Activated CD4-positive, alpha-beta T cell treated with anti-CD3 and anti-CD28 coated beads, Interleukin-2, Interleukin-4, amounts not matched to agents 100 ng/mL and 50 ng/mL, durations not matched to agents 16 hours and 8 hours (primary cell): ENCODE data around the gene TMEM255A.

Experiments used
- DNase-seq: peaks from one replicate; pipeline ENCODE4 v3.0.0-alpha.2; 2020; ENCODE audit warnings: low spot score

TMEM255A gene

DNA sequence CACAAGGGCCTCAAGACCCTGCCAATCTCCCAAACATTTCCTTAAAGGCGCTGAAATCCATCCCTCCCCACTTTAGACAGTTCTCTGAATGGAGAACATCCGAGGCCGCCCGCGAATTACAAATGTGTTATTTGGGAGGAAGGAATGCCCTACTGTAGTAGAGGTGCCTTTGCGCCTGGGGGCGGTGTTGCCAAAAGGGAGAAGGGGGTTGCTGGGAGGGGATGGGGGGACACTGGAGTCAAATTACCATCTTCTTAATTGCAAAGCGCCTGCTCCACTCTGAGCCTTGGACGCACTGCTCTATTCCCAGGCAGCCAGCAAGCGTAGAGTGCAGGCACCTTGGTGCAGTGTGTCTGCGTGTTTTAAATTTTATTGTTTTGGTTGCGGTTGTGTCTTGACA, 2.7 kb downstream of the TMEM255A start:
- DNase-seq = no peak

DNA sequence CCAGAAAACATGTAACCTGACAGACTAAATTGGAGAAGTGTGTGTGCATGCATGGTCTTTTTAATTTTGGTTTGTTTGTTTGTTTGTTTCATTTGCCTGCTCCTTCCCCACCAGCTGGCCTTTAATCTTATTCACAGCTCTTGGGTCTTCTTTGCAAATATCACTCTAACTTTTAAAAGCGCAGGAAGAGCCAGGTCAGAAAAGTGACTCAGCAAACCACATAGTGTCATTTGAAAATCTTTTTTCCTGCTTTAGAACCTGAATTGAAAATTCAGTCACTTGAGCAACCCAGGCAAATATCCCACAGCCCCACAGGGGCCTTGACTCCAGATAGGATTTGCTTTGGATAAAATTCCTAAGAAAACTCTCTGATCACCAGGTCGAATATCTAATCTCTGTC, 4.6 kb downstream of the TMEM255A start:
- DNase-seq = peak; percentile 34

DNA sequence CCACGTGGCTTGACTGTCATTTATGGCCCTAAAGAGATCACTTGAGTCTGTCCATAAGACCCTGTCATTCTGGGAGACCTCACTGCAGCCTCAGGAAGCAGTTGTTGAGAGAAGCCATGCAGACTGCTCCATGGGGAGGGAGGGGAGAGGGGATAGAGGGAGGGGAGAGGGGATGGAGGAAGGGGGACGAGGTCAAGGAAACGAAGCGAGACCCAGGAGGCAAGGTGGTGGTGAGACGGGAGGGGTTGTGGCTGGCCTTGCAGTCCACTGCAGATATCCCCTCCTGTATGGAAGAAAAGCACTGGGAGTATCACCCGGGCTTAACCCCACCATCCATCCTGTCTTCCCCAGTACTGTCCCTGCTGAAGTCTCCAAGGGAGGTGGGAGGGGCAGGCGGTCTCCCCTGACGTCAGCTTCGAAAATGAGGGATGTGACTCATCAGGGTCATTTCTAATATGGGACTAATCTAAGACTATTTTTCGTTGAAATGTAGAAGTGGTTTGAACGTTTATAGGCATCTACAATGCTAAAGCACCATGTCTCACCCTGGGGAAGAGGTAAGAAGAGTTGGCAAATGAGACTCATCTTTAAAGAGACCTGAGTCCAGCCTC, 5.6 kb downstream of the TMEM255A start:
- no peak for DNase-seq

DNA sequence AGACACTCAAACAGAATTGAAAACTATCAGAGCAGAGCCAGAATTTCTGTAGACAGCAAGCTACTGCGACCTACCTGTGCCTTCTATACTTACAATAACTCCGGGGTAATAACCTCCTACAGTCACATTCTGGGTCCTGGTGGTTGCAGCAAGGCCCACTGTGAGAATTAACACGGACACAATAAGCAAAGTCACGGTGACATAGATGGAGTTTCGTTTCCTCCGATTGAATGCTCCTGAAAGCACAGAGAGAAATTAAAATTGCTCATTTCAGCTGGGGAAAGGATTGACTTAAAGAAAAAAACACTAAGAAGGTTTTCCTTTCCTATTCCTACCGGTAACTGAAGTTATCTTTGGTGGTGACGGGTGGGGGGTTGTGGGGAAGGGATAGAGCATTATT, 7.0 kb downstream of the TMEM255A start:
- no peak for DNase-seq

DNA sequence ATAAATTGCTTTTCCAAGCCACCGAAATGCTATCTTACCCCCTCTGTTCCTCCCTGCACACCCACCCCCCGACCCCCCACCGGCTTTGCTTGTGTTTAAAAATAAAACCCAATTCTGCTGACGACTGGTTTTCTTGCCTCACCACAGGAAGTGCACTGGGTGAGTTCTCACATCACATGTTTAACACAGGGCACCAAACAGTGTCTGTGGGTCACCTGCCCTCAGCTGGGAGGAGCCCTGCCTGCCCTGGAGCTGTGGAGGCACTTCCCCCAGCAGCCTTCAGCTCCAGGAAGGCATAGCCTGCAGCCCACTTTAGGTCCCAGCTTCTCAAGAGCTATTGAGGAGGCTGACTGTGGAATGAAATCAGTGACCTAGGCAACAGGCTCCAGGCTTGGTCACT, 8.8 kb downstream of the TMEM255A start:
- peak; percentile 49 for DNase-seq

DNA sequence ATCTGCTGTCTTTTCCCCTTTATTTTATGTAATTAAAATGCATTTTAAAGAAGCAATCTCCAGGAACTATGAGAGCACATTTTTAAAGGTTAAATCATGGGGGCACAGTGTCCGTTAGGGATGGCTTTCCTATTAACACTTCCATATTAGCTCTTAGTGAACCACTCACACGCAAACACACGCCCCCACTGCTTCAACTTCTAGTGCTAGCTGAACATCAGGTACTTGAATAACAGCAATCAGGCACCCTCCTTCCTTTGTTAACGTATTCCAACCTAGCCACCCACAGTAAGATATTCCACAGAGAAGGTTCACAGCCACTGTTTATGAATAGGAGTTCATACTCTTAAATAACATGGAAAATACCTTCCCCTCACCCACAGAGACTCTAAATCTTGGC, 9.3 kb downstream of the TMEM255A start:
- DNase-seq = no peak

DNA sequence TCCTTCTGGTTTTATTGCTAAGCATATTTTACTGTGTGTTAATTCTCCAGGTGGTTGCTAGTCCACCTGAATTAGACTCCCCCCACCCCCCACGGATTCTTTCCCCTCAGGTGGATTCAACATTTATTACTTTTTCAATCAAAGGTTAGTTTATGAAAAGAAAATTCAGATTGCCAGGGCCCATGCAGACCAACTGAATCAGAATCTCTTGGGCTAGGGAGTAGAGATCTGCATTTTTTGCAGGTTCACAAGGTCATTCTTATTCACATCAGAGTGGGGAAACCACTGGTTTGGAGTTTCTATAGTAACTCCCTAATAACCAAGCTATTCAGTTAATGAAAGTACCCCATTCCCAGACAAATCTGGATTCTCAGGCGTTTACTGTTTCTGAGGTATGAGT, 9.8 kb downstream of the TMEM255A start:
- DNase-seq = no peak

DNA sequence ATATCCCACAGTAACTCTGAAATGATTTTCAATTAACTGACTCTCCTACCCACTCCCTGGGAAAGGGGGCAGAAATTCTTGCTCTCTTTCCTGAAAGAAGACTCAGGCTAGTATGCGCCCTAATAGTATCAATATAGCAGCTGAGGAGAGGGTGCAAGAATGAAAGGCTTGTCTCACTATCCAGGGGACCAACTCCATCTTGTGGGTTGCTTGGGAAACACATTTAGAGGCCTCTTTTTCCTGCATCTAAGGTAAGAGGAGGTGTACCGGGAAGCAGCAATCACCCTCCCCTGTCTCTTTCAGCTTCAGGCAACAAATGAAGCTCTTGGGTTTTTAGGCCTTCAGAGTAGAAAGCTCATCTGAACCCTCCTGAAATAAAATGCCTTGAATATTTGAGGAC, 11.3 kb downstream of the TMEM255A start:
- no peak for DNase-seq

DNA sequence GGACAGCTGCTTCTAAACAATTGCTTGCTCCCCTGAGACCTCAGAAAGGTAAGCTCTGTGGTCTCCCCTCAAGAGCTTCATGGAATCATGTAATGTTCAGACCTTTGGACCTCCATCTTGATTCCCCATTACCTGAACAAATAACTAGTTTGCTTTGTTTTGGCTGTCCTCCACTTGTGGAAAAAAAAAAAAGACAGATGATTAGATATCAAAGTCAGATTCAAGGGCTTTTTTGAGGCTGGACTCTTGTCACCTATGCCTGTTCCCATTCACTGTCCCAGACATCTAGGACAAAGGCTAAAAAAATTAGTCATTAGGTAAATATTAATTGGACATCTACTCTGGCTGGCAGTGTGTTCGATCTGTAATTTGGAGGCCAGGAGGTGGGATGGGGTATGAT, 13.3 kb downstream of the TMEM255A start:
- no peak for DNase-seq

DNA sequence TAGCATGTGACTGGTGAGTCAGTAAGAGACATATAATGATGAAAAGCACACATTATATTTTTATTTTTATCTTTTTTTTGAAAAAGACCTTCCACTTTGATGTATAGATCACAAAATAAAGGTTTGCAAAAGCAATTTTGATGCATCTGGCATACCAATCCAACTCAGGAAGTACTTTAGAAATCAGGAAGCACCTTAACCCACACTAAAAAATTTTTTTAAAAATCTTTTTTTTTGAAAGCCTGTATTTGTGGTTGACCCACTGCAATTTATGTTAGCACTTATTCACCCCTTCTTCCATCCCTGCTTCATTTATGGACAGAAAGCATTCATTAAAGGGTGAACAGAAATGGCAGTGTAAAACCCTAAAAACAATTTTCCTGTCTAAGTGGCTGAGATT, 16.6 kb downstream of the TMEM255A start:
- no peak for DNase-seq

DNA sequence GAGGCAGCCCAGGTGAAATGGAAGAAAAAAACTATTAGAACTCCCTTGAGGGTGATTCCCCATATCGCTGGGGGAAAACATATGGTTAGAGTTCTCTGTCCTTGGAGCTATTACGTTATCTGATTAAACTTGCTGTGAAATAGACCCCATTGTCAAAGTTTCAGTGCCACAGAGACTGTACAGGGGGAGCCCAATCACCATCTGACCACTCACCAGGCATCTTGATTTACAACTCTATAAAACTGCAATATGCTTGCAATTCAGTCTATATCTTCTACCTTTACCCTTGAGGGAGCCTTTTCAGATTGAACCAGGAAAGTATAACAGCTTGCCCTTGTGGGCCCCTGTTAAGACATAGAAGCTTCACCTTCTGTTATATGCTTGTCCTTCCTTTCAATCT, 18.2 kb downstream of the TMEM255A start:
- no peak for DNase-seq

DNA sequence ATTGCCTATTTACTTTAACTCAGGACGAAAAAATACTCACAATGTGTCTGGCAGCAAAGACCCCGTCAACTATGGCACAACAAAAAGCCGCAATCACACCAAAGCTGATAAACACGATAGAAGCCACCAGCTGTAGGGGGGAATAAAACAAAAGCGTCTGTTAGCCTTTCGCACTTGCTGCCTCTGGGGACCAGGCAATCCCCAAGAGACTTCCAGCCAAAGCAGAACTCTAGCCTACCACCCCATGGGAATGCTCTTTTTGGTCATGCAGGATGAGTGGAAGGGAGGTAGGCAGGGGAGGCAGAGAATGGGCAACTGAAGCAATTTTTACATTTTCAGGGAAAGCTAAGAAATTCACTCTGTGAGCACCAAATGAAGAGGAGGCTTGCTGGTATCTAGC, 20.1 kb downstream of the TMEM255A start:
- DNase-seq = no peak

DNA sequence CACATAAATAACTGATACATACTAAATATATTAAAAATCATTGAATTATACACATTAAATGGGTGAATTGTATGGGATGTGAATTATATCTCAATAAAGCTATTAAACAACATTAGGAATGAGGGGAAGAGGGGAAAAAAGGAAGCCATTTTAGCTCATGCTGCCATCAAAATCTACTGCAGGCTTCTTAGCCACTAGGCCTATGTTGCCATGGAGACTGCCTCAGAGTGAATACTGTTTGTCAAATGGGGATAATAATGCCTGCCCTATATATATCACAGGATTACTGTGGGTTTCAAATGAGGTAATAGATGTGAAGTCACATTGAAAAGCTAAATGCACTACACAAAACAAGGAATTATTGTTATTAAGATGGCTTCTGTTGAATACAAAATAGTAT, 21.2 kb downstream of the TMEM255A start:
- DNase-seq = no peak

DNA sequence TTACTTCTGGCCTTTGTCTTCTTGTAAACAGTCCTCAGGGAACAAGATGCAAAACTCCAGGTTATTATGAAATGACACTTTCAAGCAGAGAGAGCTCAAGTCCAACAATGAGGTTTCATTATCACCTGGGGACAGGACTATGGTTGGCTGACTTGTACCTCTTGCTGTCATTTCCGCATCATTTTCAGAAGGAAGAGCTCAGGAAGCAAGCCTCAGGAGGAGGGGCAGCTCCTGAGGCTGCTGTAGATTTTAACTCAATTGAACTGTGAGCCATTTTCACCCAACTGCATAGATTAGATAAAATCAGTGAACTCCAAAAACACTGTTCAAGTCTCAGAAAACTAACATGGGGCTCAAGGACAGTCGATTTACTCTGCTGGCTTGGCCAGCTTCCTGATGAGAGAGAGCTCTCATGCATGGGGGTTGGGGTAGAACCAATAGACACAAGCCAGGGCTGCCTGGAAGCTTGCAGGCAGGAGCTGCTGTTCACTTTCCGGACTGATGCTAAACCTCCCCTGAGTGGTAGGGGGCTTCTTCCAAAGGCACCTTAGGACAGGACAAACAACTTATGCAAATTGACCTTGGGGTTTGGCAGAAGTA, 23.6 kb downstream of the TMEM255A start:
- no peak for DNase-seq

DNA sequence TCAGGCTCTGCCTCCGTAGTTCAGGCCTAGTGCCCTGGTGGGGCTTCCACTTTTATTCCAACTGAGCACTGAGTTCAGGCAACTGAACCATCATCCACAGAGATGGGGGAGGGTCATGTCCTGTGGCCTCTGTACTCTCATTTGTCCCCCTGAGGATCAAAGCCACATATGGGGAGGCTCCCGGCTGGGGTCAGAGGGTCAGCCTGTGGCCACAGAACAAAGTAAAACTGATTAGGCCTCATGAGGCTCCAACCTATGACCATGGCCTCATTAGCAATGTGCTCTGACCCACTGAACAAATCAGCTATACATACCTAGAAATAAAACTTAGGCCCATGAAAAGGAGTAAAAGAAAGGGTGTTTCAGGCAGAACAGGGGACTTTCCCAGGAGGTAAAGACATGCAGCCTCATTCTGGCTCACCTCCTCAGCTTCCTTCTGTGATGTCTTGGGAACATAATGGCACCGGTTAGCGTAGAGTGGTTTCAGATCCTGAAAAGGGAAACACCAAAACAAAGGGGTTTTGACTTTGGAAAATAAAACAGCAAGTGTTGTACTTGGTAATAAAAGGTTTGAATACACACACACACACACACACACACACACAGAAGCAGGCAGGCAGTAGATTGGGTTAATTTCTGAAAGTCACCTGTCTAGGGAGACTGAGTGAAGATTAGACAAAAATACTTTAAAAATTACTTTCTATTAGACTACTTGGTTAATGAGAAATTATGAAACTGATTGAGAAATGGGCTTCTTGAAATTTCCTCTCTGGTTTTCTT, 24.3 kb downstream of the TMEM255A start:
- DNase-seq = no peak

DNA sequence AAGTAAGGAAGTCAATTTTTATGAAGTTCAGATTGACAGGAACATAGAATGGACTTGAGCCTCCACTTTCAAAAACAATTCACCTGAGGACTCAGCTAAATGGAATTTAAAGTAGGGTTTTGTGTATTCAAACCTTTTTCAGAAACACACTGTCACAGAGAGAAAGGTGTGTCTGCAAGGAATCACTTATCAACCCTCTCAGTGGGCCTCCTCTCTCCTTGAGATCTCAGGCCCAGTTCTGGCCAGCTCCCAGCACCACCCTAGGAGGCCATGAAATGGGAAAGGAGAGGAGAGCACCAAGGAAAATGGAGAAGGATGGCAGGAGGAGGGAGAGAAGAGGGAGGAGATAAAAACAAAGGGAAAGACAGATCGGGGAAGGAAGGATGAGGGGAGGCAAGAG, 28.6 kb downstream of the TMEM255A start:
- no peak for DNase-seq

DNA sequence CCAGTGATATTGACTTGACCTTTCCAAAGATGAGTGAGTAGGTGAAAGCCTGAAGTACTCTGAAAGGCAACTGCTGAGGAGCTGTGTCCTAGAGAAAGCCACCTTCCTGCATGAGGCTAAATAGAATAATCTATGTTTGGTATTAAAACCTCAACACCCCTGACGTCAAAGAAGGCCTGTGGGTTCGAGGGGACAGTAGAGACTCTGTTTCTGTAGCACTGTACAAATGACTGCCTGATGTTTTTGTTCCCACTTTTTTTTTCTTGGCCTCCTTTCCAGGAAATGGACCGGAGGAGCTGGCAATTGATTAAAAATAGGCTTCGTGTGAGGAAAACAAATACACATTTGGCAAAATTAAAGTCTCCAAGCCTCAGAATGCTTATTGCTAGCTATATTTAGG, 29.5 kb downstream of the TMEM255A start:
- no peak for DNase-seq

DNA sequence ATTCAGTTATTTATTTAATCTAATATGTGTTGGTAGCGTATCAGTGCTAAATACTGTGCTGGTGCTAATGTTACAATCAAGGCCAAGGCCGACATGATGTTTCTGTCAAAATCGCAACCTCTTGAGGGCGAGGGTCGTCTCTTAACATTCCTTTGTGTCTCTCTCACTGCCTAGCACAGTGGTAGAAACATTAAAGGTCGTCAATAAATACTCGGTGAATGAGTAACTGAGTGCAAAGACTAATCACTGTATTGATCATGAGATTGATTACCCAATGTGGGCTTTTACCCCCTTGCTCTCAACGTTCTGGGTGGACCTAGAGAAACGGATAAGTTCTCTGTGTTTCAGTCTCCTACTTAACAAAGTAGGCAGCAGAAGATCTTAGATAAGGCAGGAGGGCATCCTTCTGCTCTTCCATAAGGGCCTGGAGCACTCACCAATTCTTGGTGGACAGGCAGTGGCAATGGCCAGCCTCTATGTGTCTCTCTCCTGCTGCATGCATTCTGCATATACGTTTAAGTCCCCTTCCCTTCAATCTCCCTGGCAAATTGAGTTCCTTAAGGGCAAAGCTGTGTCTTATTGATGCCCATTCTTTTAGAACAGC, 30.1 kb downstream of the TMEM255A start:
- no peak for DNase-seq

DNA sequence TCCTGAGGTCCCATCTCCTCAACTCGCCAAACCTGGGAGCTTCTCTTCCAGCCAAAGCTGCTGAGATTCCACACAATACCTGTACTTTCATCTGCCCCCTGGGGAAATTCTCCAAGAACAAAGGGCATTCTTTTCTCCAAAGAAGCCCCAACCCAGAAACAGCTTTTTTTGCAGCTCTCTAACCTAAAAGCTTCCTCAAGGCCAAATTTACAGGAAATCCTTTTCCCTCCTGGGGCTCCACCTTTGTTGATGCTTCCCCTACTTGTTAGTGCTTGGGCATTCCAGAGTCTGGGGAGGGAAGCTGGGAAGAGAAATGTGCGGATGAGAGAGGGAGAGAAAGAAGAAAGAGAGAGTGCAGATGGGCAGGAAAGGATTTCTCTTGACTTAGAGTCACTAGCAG, 36.3 kb downstream of the TMEM255A start:
- DNase-seq = no peak

DNA sequence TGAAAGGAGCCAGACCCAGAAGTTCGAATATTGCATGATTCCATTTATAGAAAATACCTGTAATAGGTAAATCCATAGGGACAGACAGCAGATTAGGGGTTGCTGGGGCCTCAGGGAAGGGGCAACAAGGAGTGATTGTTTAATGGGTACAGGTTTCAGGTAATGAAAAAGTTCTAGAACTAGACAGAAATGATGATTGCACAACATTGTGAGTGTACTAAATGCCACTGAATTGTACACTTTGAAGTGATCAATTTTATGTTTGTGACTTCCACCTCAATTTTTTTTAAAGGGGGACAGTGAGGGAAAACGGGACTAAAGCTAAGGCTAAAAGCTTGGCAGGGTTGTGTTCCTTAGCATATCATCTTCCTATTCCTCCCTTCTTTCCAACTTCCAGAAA, 37.1 kb downstream of the TMEM255A start:
- DNase-seq = no peak

DNA sequence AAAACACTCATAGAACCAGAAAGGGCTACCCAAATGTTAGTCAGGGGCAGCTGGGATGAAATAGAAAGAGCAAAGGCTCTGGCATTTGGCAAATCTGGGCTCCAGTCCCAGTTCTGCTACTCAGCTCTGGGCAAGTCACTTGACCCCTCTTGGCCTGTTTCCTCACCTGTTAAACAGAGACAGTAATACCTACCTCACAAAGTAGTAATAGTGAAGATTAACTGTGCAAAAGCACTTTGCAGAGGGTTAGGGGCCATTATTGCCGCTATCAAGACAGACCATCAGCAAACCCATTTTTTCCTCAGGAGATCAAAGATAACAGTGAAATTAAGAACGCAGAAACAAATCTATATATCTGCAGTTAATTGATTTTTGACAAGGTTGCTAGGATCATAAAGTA, 40.0 kb downstream of the TMEM255A start:
- DNase-seq = no peak

DNA sequence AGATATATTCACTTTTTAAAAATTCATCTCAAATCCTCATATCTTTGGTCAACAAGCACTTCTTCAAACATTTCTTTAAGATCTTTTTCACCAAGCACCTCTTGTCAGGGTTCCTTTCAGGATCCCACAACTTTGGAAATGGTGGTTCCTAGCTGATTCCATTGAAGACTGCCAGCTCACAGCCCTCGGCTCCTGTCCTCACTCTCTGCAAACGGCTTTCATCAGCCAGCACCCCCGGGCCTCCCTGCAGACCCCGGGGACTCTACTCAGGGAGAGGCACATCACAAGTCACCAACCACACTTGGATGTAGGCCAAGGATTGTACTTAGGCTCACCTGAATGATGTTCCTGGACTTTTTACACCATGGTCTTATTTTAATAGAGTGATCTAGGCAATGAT, 40.7 kb downstream of the TMEM255A start:
- no peak for DNase-seq

DNA sequence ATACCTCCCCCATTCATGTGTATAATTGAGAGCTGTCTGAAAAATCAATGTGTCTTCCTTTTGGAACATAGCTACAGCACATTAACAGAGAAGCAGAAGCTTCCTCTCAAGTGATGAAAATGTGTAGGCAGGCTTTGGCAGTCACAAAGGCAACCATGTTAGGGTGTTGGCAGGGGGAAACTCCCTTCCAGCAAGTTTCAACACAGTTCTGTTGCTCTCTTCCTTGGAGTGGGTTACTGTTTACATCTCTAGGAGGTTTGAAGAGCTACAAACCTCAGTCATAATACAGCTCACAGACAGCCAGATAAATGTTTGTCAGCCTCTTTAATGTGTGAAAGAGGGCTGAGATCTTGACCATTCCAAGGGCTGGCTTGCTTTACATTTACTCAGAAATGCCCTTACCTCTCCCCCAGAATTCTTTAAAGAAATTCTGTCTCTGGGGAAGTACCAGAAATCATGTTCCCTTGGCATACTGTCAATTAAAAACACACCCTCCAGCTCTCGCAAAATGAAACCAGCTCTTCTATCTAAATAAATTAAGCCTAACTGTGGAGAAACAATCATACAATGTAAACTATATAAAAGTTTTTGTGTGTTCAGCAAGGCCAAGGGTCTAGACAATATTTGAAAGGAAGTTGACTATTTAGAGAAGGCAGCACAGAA, 41.8 kb downstream of the TMEM255A start:
- DNase-seq = no peak
